ENCODE data around the gene LSM7. TPM values are rescaled to one million over a fixed set of nuclear protein-coding genes. Genes with fewer than 3 reads are reported as not detected.

The LSM7 gene
- total and polyA plus RNA-seq, 9 of the 15 experiments (the other 6 are each of a cell fraction or from before 2014, with no cell fraction given) = 40.5 to 690 (median 265) TPM

DNA sequence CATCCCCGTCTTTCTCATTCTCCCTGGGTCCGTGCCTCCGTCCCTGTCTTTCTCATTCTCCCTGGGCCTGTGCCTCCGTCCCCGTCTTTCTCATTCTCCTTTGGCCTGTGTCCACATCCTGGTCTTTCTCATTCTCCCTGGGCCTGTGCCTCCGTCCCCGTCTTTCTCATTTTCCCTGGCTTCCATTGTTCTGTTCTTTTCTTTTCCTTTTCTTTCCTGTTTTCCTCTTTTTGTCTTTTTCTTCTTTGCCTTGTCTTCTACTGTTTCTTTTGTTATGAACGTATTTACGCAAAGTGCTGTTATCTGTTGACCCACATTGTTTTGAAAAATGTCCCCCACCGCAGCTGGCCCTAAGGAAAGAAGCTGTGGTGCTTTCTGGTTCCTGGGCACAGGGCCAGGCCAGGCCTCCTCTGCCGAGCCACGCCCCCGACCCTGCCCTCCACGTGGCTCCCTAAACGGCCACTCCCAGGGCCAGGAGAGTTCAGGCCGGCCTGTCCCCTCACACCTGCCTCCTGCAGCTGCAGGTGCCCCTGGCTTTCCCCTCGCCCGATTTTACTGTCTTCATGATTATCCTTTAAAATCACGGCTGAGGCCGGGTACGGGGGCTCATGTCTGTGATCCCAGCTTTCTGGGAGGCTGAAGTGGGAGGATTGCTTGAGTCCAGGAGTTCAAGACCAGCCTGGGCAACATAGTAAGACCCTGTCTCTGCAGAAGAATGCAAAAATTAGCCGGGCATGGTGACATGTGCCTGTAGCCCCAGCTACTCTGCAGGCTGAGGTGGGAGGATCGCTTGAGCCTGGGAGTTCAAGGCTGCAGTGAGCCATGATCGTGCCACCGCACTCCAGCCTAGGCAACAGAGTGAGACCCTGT lies 17.6 kb upstream of the LSM7 start (continued):
- TF ChIP-seq RBBP5 (IDR thresholded peaks at IDR 0.05; ENCODE audit: borderline replicate concordance, insufficient read depth, low read length, poor library complexity, severe bottlenecking) = peak; percentile 61
- TF ChIP-seq NCOA1 (IDR thresholded peaks at IDR 0.05; ENCODE audit: low read depth) = peak; percentile 52; the same call in 1 of the 2 replicates
- TF ChIP-seq MYC (IDR thresholded peaks at IDR 0.05; ENCODE audit: low read depth, low read length) = peak; percentile 86
- no peak for TF ChIP-seq MYC (CRISPR knock-in tag; IDR thresholded peaks at IDR 0.05; ENCODE audit: borderline replicate concordance, low read depth)
- TF ChIP-seq CC2D1A (IDR thresholded peaks at IDR 0.05) = peak; percentile 43; the same call in 1 of the 2 replicates
- TF ChIP-seq, protein P1, sequence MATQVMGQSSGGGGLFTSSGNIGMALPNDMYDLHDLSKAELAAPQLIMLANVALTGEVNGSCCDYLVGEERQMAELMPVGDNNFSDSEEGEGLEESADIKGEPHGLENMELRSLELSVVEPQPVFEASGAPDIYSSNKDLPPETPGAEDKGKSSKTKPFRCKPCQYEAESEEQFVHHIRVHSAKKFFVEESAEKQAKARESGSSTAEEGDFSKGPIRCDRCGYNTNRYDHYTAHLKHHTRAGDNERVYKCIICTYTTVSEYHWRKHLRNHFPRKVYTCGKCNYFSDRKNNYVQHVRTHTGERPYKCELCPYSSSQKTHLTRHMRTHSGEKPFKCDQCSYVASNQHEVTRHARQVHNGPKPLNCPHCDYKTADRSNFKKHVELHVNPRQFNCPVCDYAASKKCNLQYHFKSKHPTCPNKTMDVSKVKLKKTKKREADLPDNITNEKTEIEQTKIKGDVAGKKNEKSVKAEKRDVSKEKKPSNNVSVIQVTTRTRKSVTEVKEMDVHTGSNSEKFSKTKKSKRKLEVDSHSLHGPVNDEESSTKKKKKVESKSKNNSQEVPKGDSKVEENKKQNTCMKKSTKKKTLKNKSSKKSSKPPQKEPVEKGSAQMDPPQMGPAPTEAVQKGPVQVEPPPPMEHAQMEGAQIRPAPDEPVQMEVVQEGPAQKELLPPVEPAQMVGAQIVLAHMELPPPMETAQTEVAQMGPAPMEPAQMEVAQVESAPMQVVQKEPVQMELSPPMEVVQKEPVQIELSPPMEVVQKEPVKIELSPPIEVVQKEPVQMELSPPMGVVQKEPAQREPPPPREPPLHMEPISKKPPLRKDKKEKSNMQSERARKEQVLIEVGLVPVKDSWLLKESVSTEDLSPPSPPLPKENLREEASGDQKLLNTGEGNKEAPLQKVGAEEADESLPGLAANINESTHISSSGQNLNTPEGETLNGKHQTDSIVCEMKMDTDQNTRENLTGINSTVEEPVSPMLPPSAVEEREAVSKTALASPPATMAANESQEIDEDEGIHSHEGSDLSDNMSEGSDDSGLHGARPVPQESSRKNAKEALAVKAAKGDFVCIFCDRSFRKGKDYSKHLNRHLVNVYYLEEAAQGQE (IDR thresholded peaks at IDR 0.05; ENCODE audit: borderline replicate concordance) = 0 out of 2 replicates have a peak, but pooled peaks have one; percentile 8
- TF ChIP-seq, protein P1 (CRISPR knock-in tag; IDR thresholded peaks at IDR 0.05; ENCODE audit: low read depth) = no peak

Data from K562 (cell line).